Measurements from ENCODE around the gene MACROD2.

Gene MACROD2

GRCh38 chr20:14838663-14839628, 843.6 kb downstream of the MACROD2 start:
- DNase-seq, result no peak

- no peak for DNase-seq
Observed at GRCh38 chr20:14845199-14846160, 850.2 kb downstream of the MACROD2 start.

- DNase-seq, result no peak
Observed at GRCh38 chr20:14848806-14849205, 853.5 kb downstream of the MACROD2 start.

GRCh38 chr20:14853079-14853478, 857.8 kb downstream of the MACROD2 start:
- DNase-seq, result no peak

GRCh38 chr20:14855171-14855570, 859.9 kb downstream of the MACROD2 start:
- DNase-seq, result no peak

GRCh38 chr20:14859627-14860026, 864.3 kb downstream of the MACROD2 start:
- no peak for DNase-seq

GRCh38 chr20:14860410-14860814, 865.1 kb downstream of the MACROD2 start:
- no peak for DNase-seq

GRCh38 chr20:14861028-14861699, 865.8 kb downstream of the MACROD2 start:
- DNase-seq, result no peak

GRCh38 chr20:14865169-14865568, 869.9 kb downstream of the MACROD2 start:
- no peak for DNase-seq

GRCh38 chr20:14865731-14866130, 870.4 kb downstream of the MACROD2 start:
- no peak for DNase-seq

- DNase-seq, result no peak
Observed at GRCh38 chr20:14866841-14867514, 871.7 kb downstream of the MACROD2 start.

- no peak for DNase-seq
Observed at GRCh38 chr20:14877301-14878028, 882.1 kb downstream of the MACROD2 start.

GRCh38 chr20:14878676-14879019, 883.3 kb downstream of the MACROD2 start:
- DNase-seq, result no peak

- DNase-seq, result no peak
Observed at GRCh38 chr20:14879020-14879697, 883.8 kb downstream of the MACROD2 start.

GRCh38 chr20:14879839-14880238, 884.5 kb downstream of the MACROD2 start:
- DNase-seq, result no peak

GRCh38 chr20:14881518-14881917, 886.2 kb downstream of the MACROD2 start:
- no peak for DNase-seq

- no peak for DNase-seq
Observed at GRCh38 chr20:14882157-14882556, 886.8 kb downstream of the MACROD2 start.

- no peak for DNase-seq
Observed at GRCh38 chr20:14882846-14883245, 887.5 kb downstream of the MACROD2 start.

GRCh38 chr20:14883324-14883723, 888.0 kb downstream of the MACROD2 start:
- DNase-seq, result no peak

- DNase-seq, result no peak
Observed at GRCh38 chr20:14885661-14886060, 890.3 kb downstream of the MACROD2 start.

GRCh38 chr20:14888134-14888533, 892.8 kb downstream of the MACROD2 start:
- DNase-seq, result no peak

Data from stimulated activated CD4-positive, alpha-beta T cell treated with anti-CD3 and anti-CD28 coated beads, Interleukin-12 subunit alpha, Interleukin-12 subunit beta, amount 100 ng/mL, for 4 hours (primary cell).